ENCODE results near the gene SDF2.
"Not testable (repeated sequence)": the region's sequence is repeated elsewhere in the genome, so short reads cannot be mapped to it uniquely, and the experiment has no call there.

The SDF2 gene

GRCh38 chr17:28626818-28627217 lies 34.9 kb downstream of the SDF2 start:
- no peak for DNase-seq (ENCODE audit: low spot score)

- DNase-seq (ENCODE audit: low spot score): no peak
These were observed 37.6 kb downstream of the SDF2 start for GRCh38 chr17:28624148-28624547.

GRCh38 chr17:28623696-28624095 lies 38.0 kb downstream of the SDF2 start:
- no peak for DNase-seq (ENCODE audit: low spot score)

GRCh38 chr17:28622186-28622585 lies 39.5 kb downstream of the SDF2 start:
- no peak for DNase-seq (ENCODE audit: low spot score)

- DNase-seq (ENCODE audit: low spot score): no peak
These were observed 41.7 kb downstream of the SDF2 start for GRCh38 chr17:28620010-28620409.

DNA sequence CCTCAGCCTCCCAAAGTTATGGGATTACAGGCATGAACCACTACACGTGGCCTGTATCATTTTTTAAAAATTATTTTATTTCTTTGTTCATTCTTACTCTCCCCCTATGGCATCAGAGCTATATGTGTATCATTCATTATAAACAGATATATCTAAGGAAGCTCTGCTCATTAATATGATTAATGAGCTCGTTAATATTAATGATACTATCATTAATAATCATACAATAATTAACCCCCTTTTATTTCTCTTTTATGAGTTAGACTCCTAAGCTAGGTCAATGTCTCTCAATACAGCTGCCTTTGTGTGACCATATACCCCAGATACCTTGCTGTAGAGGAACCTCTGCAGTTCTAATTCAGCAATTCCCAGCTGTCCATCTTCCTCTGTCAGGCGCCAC lies 43.2 kb downstream of the SDF2 start:
- DNase-seq (ENCODE audit: low spot score): no peak

DNA sequence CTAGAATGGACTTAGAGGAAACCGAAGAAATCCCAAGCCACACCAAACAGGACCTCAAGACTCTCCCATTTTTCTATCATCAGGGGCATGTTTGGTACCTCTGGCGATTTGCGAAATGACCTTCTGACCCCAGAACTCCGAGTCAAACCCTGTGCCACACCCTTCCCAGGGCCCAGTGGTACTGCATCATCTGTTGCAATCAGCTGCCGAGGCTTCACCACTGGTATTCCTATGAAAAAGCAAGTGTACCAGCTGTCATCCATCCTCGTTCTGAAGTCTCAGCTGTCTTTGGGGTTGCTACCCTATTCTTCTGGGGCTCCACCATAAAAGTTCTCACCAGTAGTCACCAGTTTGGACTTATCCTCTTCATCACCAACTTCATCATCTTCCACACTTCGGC lies 45.4 kb downstream of the SDF2 start:
- no peak for DNase-seq (ENCODE audit: low spot score)

- no peak for DNase-seq (ENCODE audit: low spot score)
These were observed 46.3 kb downstream of the SDF2 start for GRCh38 chr17:28615260-28615940.

GRCh38 chr17:28613931-28614381 lies 47.8 kb downstream of the SDF2 start, which contains the start of gene RSKR:
TSS of gene RSKR (minus strand) at chr17:28614185. CDS start at chr17:28614161, 24 bp downstream.
- DNase-seq (ENCODE audit: low spot score): no peak

DNA sequence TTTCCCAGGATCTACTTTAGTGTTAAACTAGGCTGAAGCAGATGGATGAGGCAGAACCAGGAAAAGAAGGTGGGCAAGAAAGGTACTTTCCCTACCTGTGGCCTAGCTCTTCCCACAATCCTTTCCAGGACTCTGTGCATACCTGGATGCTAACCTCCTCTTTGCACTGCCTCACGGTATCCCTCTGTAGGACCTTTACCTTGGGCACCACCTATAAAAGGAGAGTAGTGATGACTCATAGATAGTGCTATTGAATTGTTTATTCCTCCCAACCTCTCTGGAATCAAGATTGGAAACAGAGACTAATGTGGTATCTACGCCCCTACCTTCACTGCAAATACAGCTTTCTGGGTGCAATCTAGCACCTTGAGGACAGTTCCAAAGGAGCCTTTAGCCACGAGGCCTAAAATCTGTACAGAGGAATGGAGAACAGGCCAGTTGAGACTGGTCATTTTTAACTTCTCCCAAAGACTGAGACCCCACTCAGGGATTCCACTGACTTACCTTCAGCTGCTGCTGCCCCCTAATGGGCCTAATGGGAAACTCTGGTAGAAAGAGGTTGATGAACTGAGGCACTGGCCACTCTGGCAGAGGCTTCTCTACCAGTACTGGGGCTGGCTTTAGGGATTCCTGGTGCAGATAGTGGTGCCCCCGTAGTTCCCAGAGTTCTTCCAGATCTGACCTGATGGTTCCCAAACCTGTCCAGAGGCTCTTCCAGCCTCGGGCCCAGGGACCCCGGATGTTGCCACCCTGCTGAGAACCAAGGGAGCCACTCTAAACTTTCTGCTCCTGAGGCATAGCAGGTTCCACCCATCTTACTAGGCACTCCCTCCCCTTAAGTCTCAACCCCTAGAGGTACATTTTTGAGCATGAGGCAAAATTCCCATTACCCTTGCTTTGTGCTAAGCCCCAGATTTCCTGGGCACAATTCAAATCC lies 48.5 kb downstream of the SDF2 start:
- DNase-seq (ENCODE audit: low spot score): peak; percentile 53

DNA sequence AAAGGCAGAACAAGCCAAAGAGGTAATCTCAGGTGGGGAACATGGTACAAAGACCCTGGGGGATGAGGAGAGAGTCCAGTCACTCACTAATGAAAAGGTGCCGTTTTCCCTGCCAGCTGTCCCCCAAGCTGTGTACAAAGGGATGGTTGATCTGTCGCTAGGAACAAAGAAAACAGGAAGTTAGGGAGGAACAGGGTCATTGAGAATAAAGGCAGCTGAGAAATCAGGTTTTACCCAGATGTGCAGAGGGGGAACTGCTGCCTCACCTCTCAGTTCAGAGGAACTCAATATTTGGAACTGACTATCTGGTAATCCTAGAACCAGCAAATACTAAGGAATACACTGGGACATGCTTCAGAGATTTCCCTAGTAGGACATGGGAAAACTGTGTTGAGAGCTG lies 49.2 kb downstream of the SDF2 start:
- DNase-seq (ENCODE audit: low spot score): no peak

- no peak for DNase-seq (ENCODE audit: low spot score)
These were observed 51.3 kb downstream of the SDF2 start for GRCh38 chr17:28610376-28610775.

DNA sequence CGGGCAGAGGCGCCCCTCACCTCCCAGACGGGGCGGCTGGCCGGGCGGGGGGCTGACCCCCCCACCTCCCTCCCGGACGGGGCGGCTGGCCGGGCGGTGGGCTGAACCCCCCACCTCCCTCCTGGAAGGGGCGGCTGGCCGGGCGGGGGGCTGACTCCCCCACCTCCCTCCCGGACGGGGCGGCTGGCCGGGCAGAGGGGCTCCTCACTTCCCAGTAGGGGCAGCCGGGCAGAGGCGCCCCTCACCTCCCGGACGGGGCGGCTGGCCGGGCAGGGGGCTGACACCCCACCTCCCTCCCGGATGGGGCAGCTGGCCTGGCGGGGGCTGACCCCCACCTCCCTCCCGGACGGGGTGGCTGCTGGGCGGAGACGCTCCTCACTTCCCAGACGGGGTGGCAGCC lies 57.7 kb downstream of the SDF2 start:
- DNase-seq (ENCODE audit: low spot score): not testable (repeated sequence)

GRCh38 chr17:28599311-28600184 lies 62.2 kb downstream of the SDF2 start:
- peak; percentile 77 for DNase-seq (ENCODE audit: low spot score)

DNA sequence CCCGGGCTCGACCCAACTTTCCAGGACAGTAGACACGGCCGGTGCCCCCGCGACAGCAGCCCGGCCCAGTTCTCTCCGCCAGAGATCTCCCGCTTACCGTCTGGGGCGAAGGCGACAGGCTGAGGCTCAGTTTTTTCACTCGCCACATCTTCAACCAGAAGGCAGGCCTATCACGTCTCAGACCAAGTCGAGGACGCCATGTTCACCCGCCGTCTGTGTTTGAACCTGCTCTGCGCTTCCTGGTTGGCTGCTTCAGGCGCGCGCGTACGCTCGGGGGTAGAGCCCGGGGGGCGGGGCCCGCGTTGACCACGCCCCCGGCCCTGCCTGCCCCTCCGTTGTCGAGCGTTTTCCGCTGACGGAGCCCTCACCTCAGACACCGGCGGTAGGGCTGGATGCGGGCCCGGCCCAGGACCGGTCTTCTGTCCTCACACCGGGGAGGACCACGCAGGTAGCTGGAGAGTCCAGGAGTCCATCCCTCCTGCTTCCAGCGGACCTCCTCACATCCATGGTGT lies 62.9 kb downstream of the SDF2 start, which contains the start of gene SPAG5:
TSS of gene SPAG5 (minus strand) at position 227 of the 512 bp plus-strand sequence. CDS start at position 148, 79 bp downstream.
- peak; percentile 94 for DNase-seq (ENCODE audit: low spot score)

- DNase-seq (ENCODE audit: low spot score): no peak
These were observed 63.3 kb downstream of the SDF2 start for GRCh38 chr17:28598389-28598788.
